Stimulated activated CD4-positive, alpha-beta T cell treated with anti-CD3 and anti-CD28 coated beads, TNF-alpha, amount 100 ng/mL, for 1 hour (primary cell): Measurements from ENCODE around the gene HUNK.
"Not testable (repeated sequence)": the region's sequence is repeated elsewhere in the genome, so short reads cannot be mapped to it uniquely, and the experiment has no call there.

Source experiments
- DNase-seq, 3 donors: peaks; one replicate each; pipeline ENCODE4 v3.0.0-alpha.2; 2020; ENCODE audit warnings: low read depth in 3 of 3, low spot score in 1 of 3

Gene HUNK

GRCh38 chr21:31993826-31994825, 121.3 kb downstream of the HUNK start:
- DNase-seq: no peak

DNA sequence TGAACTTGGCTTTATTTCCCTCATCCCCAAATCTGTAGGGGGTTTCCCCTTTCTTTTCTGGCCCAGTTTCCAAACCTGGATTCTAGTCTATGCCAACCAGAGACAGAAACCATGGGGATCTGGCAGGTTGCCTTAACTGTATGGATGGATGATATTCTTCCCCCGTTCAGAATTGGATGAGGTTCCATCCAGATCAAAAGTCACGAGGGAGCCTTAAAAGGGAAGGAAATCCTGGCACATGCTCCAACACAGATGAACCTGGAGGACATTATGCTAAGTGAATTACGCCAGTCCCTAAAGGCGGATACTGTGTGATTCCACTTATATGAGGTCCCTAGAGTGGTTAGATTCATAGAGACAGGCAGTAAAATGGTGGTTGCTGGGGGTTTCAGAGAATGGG, 124.4 kb downstream of the HUNK start:
- DNase-seq: no peak

- DNase-seq: no peak
Observed at GRCh38 chr21:31999810-32000468, 127.1 kb downstream of the HUNK start.

- no peak for DNase-seq
Observed at GRCh38 chr21:32001390-32001789, 128.6 kb downstream of the HUNK start.

GRCh38 chr21:32003411-32003810, 130.6 kb downstream of the HUNK start:
- no peak for DNase-seq

GRCh38 chr21:32004291-32004690, 131.5 kb downstream of the HUNK start:
- DNase-seq: no peak

GRCh38 chr21:32007456-32007855, 134.6 kb downstream of the HUNK start:
- DNase-seq: no peak

DNA sequence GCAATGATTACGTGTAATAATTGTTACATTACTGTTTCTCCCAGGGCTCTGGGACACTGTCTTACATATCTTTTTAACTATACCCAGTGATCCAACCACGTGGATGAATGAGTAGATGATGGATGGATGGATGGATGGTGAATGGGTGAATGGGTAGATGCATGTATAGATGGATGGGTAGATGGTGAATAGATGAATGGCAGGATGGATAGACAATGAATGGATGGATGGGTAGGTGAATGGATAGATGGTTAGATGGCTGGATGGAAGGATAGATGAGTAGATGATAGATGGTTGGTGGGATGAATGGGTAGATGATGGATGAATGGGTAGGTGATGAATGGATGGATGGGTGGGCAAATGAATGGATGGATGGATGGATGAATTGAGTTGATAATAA, 135.9 kb downstream of the HUNK start:
- no peak for DNase-seq

GRCh38 chr21:32009263-32009662, 136.4 kb downstream of the HUNK start:
- no peak for DNase-seq

- no peak for DNase-seq
Observed at GRCh38 chr21:32015461-32016139, 142.8 kb downstream of the HUNK start.

DNA sequence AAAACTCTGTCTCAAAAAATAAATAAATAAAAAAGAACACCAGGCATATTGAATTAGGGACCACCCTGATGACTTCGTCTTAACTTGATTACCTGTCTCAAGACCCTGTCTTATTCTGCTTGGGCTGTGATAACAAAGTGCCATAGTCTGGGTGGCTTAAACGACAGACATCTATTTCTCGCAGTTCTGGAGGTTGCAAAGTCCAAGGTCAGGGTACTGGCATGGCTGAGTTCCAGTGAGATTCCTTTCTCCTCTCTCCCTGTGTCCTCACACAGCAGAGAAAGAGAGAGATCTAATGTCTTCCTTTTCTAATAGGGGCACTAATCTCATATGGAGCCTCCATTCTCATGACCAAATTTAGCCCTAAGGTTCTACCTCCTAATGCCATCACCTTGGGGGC, 145.6 kb downstream of the HUNK start:
- no peak for DNase-seq

GRCh38 chr21:32020564-32020963, 147.7 kb downstream of the HUNK start:
- no peak for DNase-seq

DNA sequence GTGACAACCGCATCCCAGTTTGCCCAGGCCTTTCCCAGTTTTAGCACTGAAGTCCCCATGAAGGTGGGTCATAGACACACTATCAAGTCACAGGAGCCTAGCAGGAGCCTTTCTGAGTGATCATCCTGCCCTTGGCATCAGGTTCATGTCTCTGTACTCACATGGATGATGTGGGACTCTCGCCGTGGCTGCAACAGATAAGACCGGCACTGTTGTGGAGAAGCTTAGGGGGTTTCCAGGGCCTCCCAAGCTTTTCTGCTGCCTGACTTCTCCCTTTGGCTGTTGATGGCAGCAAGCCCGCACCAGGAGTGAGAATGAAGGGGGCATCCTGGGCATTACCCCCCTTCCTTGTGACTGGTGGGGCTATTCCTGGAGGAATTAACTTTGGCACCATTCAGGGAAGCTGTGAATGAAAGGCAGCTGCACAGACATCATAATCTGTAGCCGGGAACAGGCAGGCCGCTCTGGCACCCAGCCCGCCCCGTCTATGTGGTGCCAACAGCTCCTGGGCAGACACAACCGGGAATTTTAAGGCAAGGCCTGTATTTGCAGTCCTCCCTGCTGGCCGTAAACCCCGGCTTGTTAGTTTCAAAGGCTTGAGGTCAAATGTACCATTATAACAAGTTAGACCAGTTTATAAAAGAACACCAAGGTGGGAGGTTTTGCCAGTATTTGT, 148.6 kb downstream of the HUNK start:
- no peak for DNase-seq

GRCh38 chr21:32022146-32022545, 149.3 kb downstream of the HUNK start:
- no peak for DNase-seq

GRCh38 chr21:32030146-32030652, 157.4 kb downstream of the HUNK start:
- DNase-seq: no peak

- no peak for DNase-seq
Observed at GRCh38 chr21:32034850-32035249, 162.0 kb downstream of the HUNK start.

GRCh38 chr21:32035617-32036016, 162.8 kb downstream of the HUNK start:
- DNase-seq: no peak

DNA sequence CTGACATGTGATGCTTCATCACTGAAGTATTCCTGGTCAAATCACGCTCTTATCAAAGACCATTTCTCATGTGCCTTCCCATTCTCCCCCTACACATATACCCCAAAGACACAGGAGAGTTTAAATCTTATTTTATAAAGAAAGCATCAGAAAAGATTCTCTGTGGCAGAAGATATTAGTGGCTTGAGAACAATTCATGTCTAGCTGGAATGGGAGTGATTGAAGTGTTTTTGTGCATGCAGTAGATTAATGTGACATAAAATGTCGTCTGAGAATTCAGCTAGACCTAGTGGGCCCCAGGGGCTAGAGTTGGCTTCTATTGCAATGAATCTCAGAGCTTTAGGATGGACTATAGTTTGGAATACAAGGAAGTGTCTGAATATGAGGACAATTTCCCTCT, 163.9 kb downstream of the HUNK start:
- no peak for DNase-seq

DNA sequence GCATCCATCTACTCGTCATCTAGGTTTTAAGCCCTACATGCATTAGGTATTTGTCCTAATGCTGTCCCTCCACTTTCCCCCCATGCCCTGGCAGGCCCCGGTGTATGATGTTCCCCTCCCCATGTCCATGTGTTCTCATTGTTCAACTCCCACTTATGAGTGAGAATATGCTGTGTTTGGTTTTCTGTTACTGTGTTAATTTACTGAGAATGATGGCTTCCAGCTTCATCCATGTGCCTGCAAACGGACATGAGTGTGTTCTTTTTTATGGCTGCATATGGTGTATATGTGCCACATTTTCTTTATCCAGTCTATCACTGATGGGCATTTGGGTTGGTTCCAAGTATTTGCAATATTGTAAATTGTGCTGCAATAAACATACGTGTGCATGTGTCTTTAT, 165.9 kb downstream of the HUNK start:
- not testable (repeated sequence) for DNase-seq

DNA sequence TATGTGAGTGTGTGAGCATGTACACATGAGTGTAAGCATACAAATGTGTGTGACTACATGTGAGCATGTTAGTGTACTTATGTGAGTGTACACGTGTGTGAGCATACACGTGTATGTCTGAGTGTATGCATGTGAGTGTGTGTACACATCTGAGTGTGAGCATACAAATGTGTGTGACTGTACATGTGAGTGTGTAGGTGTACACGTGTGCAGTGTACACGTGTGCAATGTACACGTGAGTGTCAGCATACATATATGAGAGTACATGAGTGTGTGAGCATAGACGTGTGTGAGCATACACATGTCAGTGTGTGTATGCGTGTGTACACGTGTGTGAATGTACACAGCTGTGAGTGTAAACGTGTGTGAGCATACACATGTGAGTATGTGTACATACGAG, 170.6 kb downstream of the HUNK start:
- no peak for DNase-seq
